Astrocyte (in vitro differentiated cells and primary cell): ENCODE measurements around the gene FAM120B.
"Not testable (repeated sequence)": the region's sequence is repeated elsewhere in the genome, so short reads cannot be mapped to it uniquely, and the experiment has no call there.

Experiments used
- CTCF ChIP-seq: IDR thresholded peaks from 2 replicates; pipeline ENCODE4 v1.5.1; 2011; ENCODE audit warnings: low read depth, mild to moderate bottlenecking, inconsistent platforms, low read length, moderate library complexity; ENCODE audit not compliant: insufficient read depth
- EZH2 ChIP-seq: IDR thresholded peaks from 2 replicates; pipeline ENCODE4 v1.6.1; 2012; ENCODE audit warnings: mild to moderate bottlenecking, low read length, inconsistent platforms; ENCODE audit not compliant: insufficient read depth

GRCh38 chr6:170264644-170265043, 41.9 kb upstream of the FAM120B start:
- not testable (repeated sequence) for TF ChIP-seq CTCF, EZH2
